HG02588 (cell line): ENCODE measurements around the gene DBN1.

Source experiments
- ATAC-seq: cut with Tn5 transposase; IDR thresholded peaks from one replicate; pipeline ENCODE4 v1.9.1; 2021; ENCODE audit warnings: mild to moderate bottlenecking, moderate library complexity; ENCODE audit not compliant: unreplicated experiment

Gene DBN1

DNA sequence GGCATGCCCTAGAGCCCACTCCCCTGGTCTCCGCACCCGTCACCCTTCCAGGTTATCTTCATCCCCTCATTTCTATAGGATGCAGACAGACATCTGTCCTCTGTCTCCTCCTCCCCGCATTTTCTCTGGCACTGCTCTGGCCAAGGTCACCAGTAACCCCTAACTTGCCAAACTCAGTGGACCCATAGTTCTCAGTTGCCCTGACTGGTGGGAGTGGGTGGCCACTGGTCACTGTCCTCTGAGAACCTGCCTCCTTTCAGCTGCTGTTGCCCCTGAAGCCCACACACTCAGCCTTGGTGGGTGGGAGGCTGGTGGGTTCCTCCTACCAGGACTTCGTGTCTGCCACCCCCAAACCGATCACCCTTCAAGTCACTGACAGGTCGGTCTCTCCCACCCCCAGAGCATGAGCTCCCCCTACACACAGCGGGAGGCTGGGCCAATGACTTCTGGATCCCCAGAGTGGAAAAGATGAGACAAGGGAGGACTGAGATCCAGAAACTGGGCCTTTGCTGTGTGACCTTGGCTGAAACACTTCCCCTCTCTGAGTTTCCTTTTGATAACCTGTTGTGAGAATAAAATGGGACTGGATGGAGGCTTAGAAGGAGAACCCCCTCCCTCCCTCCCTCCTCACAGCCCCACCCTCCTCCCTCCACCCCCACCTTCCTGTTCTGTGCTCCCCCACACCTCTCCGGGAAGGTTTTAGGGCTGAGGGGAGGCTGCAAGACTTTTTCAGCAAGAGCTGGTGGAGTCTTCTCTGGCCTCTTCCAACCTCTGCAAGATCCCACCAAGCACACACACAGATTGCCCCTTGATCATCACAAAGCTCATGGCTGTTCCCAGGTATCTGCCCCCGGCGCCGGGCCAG, 2.4 kb upstream of the DBN1 start:
- no peak for ATAC-seq

DNA sequence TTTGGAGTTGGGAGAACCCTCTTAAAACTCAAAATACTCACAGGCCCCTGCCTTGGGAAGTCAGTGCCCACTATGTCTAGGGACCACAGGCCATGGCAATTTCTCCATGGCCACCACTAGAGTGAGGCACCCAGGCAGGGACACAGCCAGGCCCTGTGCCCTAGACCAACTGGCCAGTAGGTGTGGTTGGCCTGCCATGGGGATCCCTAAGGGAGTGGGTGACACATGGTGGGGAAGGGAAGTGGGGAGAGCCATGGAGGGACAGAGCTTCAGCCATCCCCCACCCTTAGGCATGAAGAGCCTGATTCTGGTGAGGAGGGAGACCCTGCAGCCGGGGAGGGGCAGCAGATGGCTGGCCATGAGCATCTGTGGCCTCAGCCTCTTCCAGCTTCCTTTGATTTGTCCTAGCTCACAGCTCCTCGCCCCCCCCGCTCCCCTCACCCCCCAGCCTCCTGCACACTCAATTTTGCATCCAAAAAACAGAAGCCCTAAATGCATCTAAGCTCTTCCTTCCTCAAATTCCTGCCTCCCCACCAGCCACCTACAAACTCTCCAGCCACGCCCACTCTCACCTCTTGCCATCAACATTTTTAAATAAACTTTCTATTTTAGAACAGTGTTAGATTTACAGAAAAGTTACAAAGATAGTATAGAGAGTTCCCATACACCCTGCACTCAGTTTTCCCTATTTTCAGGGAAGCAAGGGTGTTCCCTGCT, 1.6 kb upstream of the DBN1 start:
- ATAC-seq: no peak

DNA sequence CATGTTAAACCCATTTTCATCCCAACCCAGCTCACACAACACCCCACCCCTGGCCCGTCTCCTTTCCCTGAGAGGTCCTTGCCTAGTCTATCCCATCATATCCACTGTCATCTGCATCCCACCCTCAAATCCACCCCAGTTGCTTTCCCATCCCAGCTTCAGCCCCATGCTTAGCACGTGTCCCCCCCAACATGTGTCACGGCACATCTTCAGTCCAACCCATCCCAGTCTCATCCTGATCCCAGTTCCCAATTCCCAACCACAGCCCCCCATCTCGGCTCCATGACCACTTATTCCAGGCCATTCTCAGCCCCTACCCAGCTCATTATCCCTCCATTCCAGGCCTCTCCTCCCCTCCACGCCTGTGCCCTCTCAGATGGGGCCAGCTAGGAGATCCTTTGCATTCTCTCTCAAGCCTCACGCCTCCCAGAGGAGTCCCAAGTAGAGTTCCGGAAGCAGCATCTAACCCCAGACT, 605 bp upstream of the DBN1 start:
- no peak for ATAC-seq

DNA sequence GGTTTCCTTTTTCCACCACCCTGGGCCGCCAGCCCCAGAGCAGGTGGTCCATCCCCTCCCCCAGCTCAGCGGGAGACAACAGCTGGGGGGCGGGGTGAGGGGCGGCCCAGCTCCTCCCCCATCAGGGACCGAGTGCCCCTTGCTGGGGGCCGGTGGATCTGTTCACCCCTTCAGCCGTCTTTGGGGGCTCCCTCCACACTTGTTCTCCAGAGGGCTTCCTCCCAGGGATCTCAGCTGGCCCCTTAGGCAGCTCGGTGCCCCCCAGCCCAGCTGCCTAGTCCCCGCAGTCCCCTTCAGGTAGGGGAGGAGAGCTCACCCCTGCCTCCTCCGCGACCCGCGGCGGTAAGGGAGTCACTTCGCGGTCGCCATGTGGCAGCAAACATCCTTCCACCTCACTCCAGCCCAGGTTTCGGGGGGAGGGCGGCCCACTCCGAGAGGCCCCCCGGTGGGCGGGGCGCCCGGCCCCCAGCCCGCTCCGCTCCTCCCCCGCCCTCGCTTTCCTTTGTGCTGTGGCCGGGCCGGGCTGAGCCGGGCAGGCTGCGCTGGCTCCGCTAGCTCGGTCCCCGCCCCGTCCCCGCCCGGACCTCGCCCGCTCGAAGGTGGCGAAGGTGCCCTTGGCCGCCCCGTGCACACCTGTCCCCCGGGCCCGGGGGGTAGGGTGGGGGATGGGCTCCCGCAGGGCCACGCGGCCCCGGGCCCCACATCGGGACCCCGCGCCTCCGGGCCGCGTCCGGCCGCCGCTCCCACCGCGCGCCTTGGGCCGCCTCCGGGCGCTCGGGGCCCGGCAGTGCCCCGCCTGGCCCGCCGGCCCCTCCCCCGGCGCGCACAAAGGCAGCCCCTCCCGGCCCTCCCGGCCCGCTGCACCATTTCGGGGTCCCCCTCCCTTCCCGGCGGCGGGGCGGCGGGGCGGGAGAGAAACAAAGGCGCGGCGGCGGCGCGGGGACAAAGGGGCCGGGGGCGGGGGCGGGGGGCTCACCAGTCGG, 683 bp downstream of the DBN1 start:
- ATAC-seq: no peak

DNA sequence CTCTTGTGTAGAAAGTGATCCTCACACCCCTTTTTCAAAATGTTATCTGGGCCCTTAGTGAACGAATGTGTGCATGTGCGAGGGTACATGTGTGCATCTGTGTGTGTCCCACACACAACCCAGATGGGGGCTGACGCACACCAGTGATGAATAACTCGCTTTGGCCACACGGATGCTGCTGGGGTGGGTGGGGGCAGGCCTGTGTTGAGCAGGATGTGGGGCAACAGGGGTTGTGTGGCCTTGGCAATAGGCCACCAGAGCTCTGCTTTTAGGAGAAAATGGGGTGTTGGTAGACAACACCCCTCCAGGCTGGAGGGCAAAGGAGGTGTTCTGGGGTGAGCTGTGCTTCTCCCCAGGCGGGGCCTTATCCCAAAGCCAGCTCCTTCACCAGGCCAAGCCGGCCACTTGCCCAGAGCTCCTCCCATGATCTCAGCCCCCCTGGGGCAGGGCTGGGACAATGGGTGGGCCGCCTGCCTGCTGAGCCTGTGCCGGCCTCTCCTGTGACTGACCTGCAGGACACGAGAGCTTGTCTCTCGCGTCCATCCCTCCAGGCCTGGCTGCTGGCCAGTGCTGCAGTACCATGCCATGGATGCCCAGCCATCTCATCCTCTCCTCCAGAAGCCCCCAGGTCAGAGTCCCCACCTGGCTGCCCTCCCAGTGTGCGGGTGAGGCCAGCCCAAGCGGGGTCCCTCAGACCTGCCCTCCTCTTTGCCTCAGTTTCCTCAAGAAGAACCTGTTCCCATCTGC, 1.7 kb downstream of the DBN1 start:
- ATAC-seq: no peak

DNA sequence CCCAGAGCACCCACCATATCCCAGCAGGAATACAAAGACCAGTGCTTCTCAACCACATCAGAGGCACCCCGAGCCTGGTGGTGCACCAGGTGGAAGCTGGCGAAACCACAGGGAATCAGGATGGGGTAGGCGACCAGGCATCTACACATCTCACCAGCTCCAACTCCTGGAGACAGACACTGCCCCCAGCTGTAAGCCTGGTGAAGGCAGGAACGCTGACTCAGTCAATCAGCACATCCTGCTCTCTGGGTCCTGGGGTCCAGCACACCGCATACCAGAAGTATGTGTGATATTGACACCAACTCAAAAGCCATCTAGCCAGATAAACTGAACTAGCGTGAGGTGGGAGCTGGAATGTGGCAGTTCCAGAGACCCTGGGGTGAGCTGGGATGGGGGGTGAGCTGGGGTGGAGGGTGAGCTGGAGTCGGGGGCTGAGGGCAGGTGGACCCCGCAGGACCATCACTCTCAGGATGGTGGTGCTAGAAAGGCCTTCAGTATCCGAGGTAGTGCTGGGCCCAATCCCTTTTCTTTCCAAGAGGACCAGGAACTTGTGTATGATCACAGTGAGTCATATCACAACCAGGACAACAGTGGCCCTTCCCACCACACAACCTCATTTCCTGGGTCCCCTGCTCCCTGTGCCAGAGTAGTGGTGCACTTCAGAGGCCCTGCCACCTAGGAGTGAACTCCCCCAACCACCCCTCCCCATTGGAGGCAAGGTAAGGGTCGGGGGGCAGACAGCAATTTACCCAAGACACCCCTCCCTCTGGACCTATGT, 2.5 kb downstream of the DBN1 start:
- no peak for ATAC-seq

DNA sequence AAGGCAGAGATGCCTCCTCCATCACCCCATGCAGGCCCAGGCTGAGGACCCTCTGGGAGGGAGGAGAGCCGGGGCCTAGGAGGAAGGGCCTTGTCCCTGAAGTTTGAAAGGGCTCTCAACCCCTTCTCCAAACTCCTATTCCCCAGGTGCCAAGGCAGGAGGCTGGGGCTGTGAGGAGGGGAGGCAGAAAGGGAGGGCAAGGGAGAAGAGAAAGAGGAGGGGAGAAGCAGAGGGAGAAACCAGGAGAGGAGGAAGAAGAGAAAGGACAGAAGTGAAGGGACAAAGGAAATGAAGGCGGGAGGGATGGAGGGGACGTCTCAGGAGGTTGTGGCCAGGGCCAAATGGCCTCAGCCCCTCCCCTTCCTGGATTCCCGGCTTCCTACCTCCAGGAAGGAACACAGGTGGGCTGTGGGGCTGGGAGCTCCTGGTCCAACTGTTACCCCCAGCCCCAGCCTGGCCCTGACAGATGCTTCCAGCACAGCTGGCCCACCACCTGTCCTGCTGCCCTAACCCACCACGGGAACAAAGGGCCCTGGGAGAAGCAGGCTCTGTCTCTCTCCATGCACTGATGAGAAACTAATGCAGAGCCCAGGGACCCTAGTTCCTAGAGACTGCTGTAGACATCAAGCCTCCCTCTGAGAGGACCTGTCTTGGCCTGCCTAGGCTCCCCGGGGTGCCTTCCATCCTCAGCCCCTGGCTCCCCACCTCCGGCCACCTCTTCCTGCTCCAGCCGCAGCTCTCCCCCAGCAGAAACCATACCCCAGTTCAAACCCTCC, 3.5 kb downstream of the DBN1 start:
- ATAC-seq: no peak

DNA sequence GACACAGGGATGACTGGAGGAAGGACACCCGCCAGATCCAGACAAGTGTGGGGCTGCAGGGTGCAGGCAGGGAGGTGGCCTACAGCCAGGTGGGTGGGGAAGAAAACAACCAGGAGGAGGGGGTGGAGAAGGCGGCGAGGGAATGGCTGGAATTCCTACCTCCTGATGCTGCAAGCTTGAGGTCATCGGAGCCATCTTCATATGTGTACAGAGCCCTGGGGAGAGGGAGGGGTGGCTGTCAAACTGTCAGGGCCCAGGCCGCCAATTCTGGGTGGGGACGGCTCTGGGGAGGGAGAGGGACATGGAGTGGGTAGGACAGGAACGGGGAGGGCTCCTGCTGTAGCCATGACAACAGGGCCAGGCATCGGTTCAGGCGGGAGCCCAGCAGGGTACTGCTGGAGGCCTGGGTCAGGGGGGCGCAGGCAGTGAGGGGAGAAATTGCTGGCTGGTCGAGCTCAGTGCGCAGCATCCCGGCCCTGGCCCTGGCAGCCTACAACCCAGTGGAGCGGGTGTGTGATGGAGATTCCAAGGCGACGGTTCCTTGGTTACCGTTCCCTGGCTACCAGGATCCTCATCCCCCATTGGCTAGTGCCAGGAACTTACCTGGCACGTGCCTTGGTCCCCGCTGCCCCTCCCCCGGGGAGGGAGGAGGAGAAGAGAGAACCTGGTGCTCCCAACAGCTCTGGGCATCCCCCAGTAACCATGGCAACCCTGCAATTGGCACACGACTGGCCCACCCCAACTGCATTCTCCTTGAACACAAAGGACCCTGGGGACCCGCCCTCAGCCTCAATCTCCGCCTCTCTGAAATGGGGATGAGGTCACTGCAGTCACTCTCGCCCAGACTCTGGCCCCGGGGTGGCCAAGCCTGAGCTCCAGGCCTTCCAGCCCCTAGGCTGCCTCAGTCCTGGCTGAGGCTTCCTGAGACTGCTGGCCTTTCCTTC, 4.5 kb downstream of the DBN1 start:
- no peak for ATAC-seq

DNA sequence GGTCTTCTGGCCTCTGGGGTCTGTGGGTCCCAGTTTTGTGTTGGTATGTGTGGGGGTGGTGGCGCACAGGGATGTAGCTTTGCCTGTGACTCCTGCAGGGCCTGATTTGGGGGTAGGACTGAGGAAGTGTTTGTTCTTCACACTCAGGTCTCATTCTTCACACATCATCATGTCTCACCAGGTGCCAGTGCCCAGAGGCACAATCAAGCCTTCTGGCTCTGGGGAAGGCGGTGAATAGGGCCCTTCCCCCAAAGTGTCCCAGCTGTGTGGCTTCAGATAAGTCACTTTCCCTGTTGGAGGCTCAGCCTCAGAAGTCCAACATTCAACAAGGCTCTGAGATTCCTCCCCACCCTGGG, 5.1 kb downstream of the DBN1 start:
- no peak for ATAC-seq

DNA sequence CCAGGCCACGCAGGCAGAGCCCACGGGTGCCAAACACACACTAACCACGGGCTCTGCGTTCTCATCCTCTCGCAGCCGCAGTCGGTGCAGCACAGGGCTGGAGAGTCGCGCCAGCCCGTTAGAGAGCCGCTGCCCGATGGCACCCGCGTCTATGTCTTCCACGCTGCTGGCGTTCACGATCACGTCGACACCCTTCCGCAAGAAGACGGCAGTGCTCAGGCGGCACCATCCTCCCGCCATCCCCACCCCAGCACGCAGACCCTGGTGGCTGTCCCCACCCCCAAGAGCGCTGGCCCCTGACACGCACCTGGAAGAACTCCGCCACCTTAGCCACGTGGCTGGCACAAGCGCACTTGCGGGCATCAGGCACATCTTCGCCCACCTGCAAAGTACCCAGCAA, 6.0 kb downstream of the DBN1 start:
- ATAC-seq: no peak

DNA sequence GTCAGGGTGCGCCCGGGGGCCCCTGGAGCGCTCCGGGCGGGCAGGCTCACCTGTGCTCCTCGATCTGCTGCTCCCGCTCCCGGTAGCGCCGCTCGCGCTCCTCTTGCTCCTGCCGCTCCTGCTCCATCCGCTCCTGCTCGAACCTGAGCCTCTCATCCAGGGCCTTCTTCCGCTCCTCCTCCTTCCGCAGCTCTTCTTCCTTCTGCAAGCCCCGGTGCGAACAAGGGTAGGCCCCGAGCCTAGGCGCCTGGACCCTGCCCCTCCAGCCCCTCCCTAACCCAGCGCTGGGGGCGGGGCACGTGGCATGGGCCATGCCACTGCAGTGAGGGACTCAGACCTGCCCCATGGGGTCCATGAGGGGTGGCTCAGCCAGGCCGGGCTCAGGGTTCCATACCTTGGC, 6.6 kb downstream of the DBN1 start:
- ATAC-seq: no peak

DNA sequence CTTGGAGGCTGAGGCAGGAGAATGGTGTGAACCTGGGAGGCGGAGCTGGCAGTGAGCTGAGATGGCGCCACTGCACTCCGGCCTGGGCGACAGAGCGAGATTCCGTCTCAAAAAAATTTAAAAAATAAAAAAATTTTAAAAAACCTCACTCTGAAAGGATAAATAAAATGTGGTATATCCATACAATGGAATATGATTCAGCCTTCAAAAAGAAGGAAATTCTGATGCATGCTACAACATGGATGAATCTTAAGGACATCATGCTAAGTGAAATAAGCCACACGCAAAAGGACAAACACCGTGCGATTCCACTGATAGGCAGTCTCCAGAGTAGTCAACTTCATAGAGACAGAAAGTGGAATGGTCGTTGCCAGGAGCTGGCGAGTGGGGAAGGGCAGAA, 8.4 kb downstream of the DBN1 start:
- ATAC-seq: no peak

DNA sequence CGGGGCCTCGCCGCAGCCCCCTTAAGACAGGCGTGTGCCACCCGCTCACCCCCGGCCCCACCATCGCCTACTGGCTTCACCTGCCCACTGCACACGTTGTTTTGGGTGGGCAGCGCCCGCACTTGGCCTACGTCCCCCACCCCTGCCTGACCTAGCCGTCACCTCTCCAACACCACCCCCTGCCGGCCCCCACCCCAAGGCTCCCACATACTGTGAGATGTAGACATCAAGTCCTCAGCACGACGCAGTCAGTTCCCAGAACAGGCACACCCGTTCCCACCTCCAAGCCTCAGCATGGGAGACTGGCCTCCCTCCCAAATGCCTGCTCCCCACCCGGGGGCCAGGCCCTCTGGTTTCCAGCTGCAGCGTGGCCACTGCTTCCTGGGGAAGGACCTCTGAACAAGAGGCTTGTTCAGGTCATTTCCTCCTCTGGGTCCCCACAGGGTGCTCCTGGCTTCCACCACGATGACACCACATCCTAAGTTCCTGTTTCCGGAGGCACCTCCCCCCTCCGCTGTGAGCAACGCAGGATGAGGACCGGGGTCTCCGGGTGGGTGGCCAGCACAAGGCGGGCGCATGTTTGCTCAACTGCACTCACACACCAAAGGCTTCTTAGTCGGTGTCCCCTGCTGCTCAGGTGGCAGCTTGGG, 11.3 kb downstream of the DBN1 start:
- ATAC-seq: no peak

DNA sequence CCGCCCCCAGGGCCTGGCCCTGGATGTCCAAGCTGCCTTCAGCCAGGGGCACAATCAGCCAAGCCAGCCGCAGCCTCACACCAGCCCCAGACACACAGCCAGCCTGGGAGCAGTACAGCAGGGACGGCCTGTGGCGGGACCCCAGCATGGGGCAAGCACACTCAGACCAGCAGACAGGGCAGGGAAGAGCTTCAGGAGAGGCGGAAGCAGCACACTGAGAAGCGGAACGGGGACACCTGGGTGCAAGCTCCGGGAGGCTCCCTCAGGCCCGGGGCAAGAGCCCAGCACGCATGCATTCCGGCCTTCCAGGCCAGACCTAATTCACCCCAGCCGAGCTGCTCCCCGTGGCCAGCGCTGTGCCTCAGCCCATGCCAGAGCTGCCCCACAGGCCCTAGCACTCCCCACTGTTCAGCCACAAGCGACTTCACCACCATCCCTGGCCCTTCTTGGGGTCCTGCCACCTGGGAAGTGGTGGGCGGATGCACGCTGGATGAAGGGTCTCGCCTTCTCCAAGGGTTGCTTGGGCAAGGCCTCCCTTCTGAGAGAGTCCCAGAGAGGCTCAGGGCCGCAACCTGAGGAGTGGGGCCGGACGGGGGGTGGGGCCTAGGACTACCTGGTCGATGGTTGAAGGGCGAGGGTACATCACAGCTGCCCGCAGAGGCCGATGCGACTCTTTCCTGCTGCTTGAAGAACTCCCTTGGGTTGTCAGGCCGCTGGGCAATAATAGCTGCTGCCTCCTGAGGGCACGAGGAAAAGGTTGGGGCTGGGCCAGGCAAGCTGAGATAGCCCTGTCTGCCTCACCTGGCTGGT, 13.4 kb downstream of the DBN1 start:
- ATAC-seq: no peak

DNA sequence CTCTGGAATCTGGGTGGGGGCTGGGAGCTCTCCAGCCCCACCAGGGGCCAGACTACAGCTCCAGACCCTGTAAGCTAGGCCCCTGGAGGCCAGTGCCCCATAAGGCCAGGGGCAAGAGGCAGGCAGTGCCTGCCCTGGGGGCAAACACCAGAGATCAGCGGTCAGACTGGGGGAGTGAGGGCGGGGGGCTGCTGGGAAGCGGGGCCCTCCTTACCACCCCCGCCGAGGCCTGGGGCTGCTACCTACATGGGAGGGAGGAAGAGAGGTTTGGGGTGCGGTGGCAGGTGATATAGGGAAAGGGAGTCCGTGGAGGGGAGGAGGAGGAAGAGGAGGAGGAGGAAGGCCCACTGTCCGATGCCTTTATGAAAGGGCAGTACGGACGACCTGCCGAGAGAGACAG, 14.1 kb downstream of the DBN1 start:
- ATAC-seq: no peak

DNA sequence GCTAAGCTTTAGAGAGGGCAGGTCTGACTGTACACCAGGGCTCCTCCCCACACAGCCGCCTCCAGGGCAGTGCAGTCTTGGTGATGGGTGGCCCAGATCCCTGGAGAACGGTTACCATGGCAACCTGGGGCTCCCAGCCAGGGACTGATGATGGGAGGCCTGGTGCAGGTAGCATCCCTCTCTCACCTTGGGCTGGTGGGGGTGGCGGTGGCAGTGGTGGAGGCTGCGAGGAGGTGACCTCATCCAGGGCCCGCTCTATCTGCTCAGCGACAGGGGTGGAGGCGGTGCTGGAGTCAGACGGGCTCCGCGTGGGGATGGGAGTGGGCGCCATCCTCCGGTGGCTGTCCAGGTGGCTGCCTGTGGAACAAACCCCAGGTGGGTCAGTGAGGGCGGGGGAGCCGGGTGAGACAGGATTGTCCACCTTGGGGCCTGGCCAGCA, 14.5 kb downstream of the DBN1 start:
- no peak for ATAC-seq
